Measurements from ENCODE around the gene FOXP1. TPM values are rescaled to one million over a fixed set of nuclear protein-coding genes. Genes with fewer than 3 reads are reported as not detected.

The FOXP1 gene
- polyA plus RNA-seq, 1 donor from 2014 or later = 5.6 TPM

DNA sequence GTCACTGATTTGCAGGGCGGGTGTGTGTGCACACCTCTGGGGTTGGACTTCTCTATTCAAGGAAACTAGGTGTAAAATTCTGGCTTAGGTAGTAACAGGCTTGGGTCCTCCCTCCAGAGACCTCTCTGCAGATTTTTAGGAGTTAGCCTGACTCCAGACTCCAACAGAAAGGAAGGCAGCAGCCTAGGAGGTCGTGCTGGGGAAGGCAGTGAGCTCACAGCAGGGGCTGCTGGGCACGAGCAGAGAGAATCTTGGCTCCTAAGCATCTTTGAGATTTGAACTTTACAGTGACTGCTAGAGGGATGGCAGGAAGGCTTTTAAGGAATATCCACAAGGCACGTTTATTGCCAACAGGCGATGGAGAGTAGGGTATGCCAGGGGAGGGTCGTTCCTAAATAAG lies 612.6 kb downstream of the FOXP1 start:
- Histone ChIP-seq H3K9me3 (ENCODE audit: low read length) (no peaks in the 10 kb centered on the region), H3K9me2 (ENCODE audit: insufficient read depth, low read length) (no peaks in the 10 kb centered on the region), H3K4me2 (ENCODE audit: low read length) (no peak overlapping the region), H3K27ac (ENCODE audit: low read length) (no peak overlapping the region), H2AFZ (ENCODE audit: low read depth, low read length) (no peak overlapping the region), H4K20me1 (ENCODE audit: insufficient read depth) (no peaks in the 10 kb centered on the region), H3K4me3 (ENCODE audit: low read length) (no peak overlapping the region), H3F3A (ENCODE audit: insufficient read depth, low read length, poor library complexity, severe bottlenecking) (no peaks in the 10 kb centered on the region), H3K27me3 (ENCODE audit: insufficient read depth, low read depth, low read length) (no peaks in the 10 kb centered on the region), H3K9ac (ENCODE audit: low read length) (no peak overlapping the region), H3K36me3 (ENCODE audit: insufficient read depth, low read length) (peaks cover 5% of the 10 kb centered on the region), H3K79me2 (replicated peaks; ENCODE audit: insufficient read depth, low read length) (no peaks in the 10 kb centered on the region)
- TF ChIP-seq RAD21 (conservative IDR thresholded peaks at IDR 0.05) = no peak

DNA sequence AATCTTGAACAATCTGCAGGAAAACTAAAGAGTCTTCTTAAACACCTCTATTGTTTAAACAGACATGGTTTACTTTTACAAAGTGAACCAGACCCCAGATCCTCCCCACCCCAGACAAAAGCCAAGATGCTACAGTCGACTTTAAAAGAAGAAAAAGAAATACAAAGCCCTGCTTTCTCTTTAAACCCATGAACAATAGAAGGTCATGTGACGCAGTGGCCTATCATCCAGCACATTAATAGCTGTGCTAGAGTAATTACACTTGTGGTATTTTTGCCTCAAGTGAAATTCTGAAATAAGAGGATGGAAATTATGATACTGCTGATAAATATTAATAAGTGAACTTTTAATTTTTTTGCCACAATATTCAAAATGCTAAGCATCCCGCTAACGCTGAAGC lies 613.4 kb downstream of the FOXP1 start:
- H3K27me3 ChIP-seq (ENCODE audit: insufficient read depth, low read depth, low read length) = no peaks in the 10 kb centered on the region
- TF ChIP-seq RAD21 (conservative IDR thresholded peaks at IDR 0.05) (no peak), MXI1 (conservative IDR thresholded peaks at IDR 0.05; ENCODE audit: poor library complexity, severe bottlenecking) (no peak), SMC3 (conservative IDR thresholded peaks at IDR 0.05; ENCODE audit: poor library complexity) (no peak), TAF1 (IDR thresholded peaks at IDR 0.05; ENCODE audit: low read depth) (no peak)
- TF ChIP-seq, protein P1, sequence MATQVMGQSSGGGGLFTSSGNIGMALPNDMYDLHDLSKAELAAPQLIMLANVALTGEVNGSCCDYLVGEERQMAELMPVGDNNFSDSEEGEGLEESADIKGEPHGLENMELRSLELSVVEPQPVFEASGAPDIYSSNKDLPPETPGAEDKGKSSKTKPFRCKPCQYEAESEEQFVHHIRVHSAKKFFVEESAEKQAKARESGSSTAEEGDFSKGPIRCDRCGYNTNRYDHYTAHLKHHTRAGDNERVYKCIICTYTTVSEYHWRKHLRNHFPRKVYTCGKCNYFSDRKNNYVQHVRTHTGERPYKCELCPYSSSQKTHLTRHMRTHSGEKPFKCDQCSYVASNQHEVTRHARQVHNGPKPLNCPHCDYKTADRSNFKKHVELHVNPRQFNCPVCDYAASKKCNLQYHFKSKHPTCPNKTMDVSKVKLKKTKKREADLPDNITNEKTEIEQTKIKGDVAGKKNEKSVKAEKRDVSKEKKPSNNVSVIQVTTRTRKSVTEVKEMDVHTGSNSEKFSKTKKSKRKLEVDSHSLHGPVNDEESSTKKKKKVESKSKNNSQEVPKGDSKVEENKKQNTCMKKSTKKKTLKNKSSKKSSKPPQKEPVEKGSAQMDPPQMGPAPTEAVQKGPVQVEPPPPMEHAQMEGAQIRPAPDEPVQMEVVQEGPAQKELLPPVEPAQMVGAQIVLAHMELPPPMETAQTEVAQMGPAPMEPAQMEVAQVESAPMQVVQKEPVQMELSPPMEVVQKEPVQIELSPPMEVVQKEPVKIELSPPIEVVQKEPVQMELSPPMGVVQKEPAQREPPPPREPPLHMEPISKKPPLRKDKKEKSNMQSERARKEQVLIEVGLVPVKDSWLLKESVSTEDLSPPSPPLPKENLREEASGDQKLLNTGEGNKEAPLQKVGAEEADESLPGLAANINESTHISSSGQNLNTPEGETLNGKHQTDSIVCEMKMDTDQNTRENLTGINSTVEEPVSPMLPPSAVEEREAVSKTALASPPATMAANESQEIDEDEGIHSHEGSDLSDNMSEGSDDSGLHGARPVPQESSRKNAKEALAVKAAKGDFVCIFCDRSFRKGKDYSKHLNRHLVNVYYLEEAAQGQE (IDR thresholded peaks at IDR 0.05; ENCODE audit: borderline replicate concordance) = no peak
- TF ChIP-seq, protein P2, sequence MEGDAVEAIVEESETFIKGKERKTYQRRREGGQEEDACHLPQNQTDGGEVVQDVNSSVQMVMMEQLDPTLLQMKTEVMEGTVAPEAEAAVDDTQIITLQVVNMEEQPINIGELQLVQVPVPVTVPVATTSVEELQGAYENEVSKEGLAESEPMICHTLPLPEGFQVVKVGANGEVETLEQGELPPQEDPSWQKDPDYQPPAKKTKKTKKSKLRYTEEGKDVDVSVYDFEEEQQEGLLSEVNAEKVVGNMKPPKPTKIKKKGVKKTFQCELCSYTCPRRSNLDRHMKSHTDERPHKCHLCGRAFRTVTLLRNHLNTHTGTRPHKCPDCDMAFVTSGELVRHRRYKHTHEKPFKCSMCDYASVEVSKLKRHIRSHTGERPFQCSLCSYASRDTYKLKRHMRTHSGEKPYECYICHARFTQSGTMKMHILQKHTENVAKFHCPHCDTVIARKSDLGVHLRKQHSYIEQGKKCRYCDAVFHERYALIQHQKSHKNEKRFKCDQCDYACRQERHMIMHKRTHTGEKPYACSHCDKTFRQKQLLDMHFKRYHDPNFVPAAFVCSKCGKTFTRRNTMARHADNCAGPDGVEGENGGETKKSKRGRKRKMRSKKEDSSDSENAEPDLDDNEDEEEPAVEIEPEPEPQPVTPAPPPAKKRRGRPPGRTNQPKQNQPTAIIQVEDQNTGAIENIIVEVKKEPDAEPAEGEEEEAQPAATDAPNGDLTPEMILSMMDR (IDR thresholded peaks at IDR 0.05; ENCODE audit: poor library complexity, severe bottlenecking) = no peak
- no peaks in the 10 kb centered on the region for H3K9me3 ChIP-seq (ENCODE audit: low read length)
- H3K9me2 ChIP-seq (ENCODE audit: insufficient read depth, low read length) = no peaks in the 10 kb centered on the region
- no peak overlapping the region for H3K9ac ChIP-seq (ENCODE audit: low read length)
- H3K36me3 ChIP-seq (ENCODE audit: insufficient read depth, low read length) = peaks cover 5% of the 10 kb centered on the region
- H3F3A ChIP-seq (ENCODE audit: insufficient read depth, low read length, poor library complexity, severe bottlenecking) = no peaks in the 10 kb centered on the region
- H2AFZ ChIP-seq (ENCODE audit: low read depth, low read length) = no peak overlapping the region
- H3K4me2 ChIP-seq (ENCODE audit: low read length) = no peak overlapping the region
- no peaks in the 10 kb centered on the region for H4K20me1 ChIP-seq (ENCODE audit: insufficient read depth)
- H3K4me3 ChIP-seq (ENCODE audit: low read length) = no peak overlapping the region
- no peaks in the 10 kb centered on the region for H3K79me2 ChIP-seq (replicated peaks; ENCODE audit: insufficient read depth, low read length)
- H3K27ac ChIP-seq (ENCODE audit: low read length) = no peak overlapping the region

DNA sequence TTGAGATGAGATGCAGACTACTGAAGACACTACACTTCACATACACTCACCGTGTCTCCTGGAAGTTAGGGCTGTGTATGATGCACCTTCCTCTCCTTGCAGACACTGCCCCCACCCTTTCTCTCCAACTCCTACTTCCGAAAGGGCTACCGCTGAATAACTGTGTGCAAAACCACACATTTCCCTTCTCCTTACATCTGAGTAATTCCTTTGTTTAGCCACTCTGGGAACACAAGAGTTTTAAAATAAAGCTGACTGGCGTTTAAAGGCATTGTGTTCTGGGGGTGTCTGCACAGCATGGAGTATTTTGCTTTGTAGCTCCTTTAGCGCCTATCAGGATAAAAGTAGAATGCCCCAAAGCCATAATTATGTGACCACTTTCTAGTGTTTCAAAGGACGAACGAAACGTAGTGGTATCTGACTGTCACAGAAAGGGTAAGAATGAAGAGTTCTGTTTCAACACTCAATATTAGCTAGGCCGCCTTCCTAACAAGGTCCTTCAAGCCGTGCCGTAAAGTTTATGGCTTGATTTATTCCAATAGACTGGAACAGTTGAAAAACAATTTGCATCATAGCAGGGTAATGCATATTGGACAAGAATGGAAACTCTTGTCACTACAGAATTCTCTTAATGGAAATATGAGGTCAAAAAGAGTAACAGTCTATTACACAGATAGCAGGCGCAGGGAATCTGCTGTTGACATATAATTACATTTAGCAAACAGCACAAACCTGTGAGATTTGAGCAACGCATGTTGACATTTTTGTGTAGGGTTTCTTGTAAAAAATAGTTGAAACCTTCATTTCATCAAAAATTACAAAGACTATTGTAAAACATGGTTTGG lies 619.9 kb downstream of the FOXP1 start:
- no peaks in the 10 kb centered on the region for H3K9me3 ChIP-seq (ENCODE audit: low read length)
- H3K79me2 ChIP-seq (replicated peaks; ENCODE audit: insufficient read depth, low read length) = no peaks in the 10 kb centered on the region
- no peaks in the 10 kb centered on the region for H3F3A ChIP-seq (ENCODE audit: insufficient read depth, low read length, poor library complexity, severe bottlenecking)
- H3K36me3 ChIP-seq (ENCODE audit: insufficient read depth, low read length) = peaks cover 2% of the 10 kb centered on the region
- H2AFZ ChIP-seq (ENCODE audit: low read depth, low read length) = no peak overlapping the region
- TF ChIP-seq RAD21 (conservative IDR thresholded peaks at IDR 0.05) = no peak
- TF ChIP-seq TAF1 (IDR thresholded peaks at IDR 0.05; ENCODE audit: low read depth) = no peak
- TF ChIP-seq POLR2AphosphoS5 (IDR thresholded peaks at IDR 0.05) = no peak
- TF ChIP-seq SMC3 (conservative IDR thresholded peaks at IDR 0.05; ENCODE audit: poor library complexity) = no peak
- TF ChIP-seq, protein P1 (IDR thresholded peaks at IDR 0.05; ENCODE audit: borderline replicate concordance) = no peak
- no peak for TF ChIP-seq EZH2 (IDR thresholded peaks at IDR 0.05; ENCODE audit: borderline replicate concordance, insufficient read depth, low read length, poor library complexity, severe bottlenecking)
- TF ChIP-seq, protein P2 (IDR thresholded peaks at IDR 0.05; ENCODE audit: poor library complexity, severe bottlenecking) = no peak
- no peak for TF ChIP-seq EP300 (conservative IDR thresholded peaks at IDR 0.05; ENCODE audit: poor library complexity, severe bottlenecking)
- no peak for TF ChIP-seq MXI1 (conservative IDR thresholded peaks at IDR 0.05; ENCODE audit: poor library complexity, severe bottlenecking)
- H4K20me1 ChIP-seq (ENCODE audit: insufficient read depth) = no peaks in the 10 kb centered on the region
- no peak overlapping the region for H3K9ac ChIP-seq (ENCODE audit: low read length)
- H3K27me3 ChIP-seq (ENCODE audit: insufficient read depth, low read depth, low read length) = no peaks in the 10 kb centered on the region
- no peak overlapping the region for H3K4me3 ChIP-seq (ENCODE audit: low read length)
- H3K4me2 ChIP-seq (ENCODE audit: low read length) = no peak overlapping the region
- no peaks in the 10 kb centered on the region for H3K9me2 ChIP-seq (ENCODE audit: insufficient read depth, low read length)
- no peak overlapping the region for H3K27ac ChIP-seq (ENCODE audit: low read length)
